Measurements from ENCODE around the gene TERB1. TPM values are rescaled to one million over a fixed set of nuclear protein-coding genes. Genes with fewer than 3 reads are reported as not detected.

TERB1 gene
- total RNA-seq (not detected), polyA plus RNA-seq (not detected)

- Histone ChIP-seq H3K36me3 (ENCODE audit: insufficient read depth) (peaks cover 6% of the 10 kb centered on the region), H3K27ac (ENCODE audit: low read depth) (no peak within 1 kb of the TSS), H3K4me3 (ENCODE audit: low read depth, low read length) (no peak within 1 kb of the TSS), H3K4me1 (ENCODE audit: insufficient read depth) (no peaks in the 10 kb centered on the region)
- DNase-seq (ENCODE audit: extremely low spot score) = no peak
- WGBS = 89% methylated on average over 56 of the region's 56 CpGs
Observed at GRCh38 chr16:66801320-66802105, at the start of gene TERB1. Gene TERB1 (minus strand): TSS chr16:66801584. CDS start chr16:66796798, 4,786 bp downstream.

- H3K27ac ChIP-seq (ENCODE audit: low read depth) = no peak overlapping the region
- no peaks in the 10 kb centered on the region for H3K4me1 ChIP-seq (ENCODE audit: insufficient read depth)
- WGBS = 88% methylated on average over 14 of the region's 14 CpGs
- no peak for DNase-seq (ENCODE audit: extremely low spot score)
- H3K36me3 ChIP-seq (ENCODE audit: insufficient read depth) = no peaks in the 10 kb centered on the region
- H3K4me3 ChIP-seq (ENCODE audit: low read depth, low read length) = no peak overlapping the region
Observed at GRCh38 chr16:66850115-66850815, 48.9 kb upstream of the TERB1 start.

GRCh38 chr16:66849549-66849948, 48.2 kb upstream of the TERB1 start:
- Histone ChIP-seq H3K36me3 (ENCODE audit: insufficient read depth) (no peaks in the 10 kb centered on the region), H3K27ac (ENCODE audit: low read depth) (no peak overlapping the region), H3K4me1 (ENCODE audit: insufficient read depth) (no peaks in the 10 kb centered on the region), H3K4me3 (ENCODE audit: low read depth, low read length) (no peak overlapping the region)
- no peak for DNase-seq (ENCODE audit: extremely low spot score)
- WGBS = 90% methylated on average over 4 of the region's 4 CpGs

DNA sequence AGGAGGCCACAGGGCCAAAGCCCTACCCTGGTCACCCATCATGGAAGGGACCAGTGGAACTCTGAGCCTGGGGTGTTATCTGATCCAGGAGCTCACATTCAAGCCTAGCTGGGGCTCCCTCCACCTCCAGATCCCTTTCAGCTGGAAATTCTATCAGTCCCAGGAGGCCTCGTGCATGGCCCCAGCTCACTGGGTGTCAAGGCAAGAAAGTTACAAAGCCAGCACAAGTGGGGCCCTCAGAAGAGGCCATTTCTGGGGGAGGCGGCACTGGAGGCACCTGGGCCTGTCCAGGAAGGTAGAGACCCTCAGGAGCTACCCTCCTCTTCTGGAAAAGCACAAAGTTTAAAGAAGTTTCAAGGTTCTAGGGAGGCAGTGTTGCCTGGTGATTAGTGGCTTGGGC, 47.6 kb upstream of the TERB1 start:
- Histone ChIP-seq H3K36me3 (ENCODE audit: insufficient read depth) (no peaks in the 10 kb centered on the region), H3K27ac (ENCODE audit: low read depth) (no peak overlapping the region), H3K4me1 (ENCODE audit: insufficient read depth) (peaks cover 2% of the 10 kb centered on the region), H3K4me3 (ENCODE audit: low read depth, low read length) (no peak overlapping the region)
- 87% methylated on average over 2 of the region's 2 CpGs for WGBS
- no peak for DNase-seq (ENCODE audit: extremely low spot score)

DNA sequence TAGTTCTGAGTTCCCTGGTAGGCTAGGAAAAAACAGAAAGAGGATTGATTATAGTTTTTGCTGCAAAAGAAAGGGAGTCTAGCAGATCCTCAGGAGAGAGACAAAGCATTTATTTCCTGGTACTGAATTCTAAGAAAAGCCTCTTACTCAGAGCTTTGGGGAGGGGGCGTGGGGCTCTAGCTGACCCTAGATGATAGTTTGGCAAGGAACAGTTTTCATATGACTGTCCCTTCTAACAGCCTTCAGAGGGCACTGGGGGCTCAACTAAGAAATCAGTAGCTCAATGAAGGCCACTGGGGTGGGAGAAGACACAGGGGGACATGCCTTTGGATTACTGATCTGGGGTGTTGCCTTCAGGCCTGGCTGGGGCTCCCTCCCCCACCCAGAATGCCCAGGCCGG, 46.8 kb upstream of the TERB1 start:
- DNase-seq (ENCODE audit: extremely low spot score) = no peak
- Histone ChIP-seq H3K4me1 (ENCODE audit: insufficient read depth) (peaks cover 2% of the 10 kb centered on the region), H3K4me3 (ENCODE audit: low read depth, low read length) (no peak overlapping the region), H3K36me3 (ENCODE audit: insufficient read depth) (no peaks in the 10 kb centered on the region), H3K27ac (ENCODE audit: low read depth) (no peak overlapping the region)
- WGBS = 88% methylated on average over 2 of the region's 2 CpGs

- H3K36me3 ChIP-seq (ENCODE audit: insufficient read depth) = no peaks in the 10 kb centered on the region
- no peak overlapping the region for H3K4me3 ChIP-seq (ENCODE audit: low read depth, low read length)
- peaks cover 2% of the 10 kb centered on the region for H3K4me1 ChIP-seq (ENCODE audit: insufficient read depth)
- H3K27ac ChIP-seq (ENCODE audit: low read depth) = no peak overlapping the region
- DNase-seq (ENCODE audit: extremely low spot score) = no peak
- 78% methylated on average over 6 of the region's 6 CpGs for WGBS
Observed at GRCh38 chr16:66847533-66848067, 46.2 kb upstream of the TERB1 start.

DNA sequence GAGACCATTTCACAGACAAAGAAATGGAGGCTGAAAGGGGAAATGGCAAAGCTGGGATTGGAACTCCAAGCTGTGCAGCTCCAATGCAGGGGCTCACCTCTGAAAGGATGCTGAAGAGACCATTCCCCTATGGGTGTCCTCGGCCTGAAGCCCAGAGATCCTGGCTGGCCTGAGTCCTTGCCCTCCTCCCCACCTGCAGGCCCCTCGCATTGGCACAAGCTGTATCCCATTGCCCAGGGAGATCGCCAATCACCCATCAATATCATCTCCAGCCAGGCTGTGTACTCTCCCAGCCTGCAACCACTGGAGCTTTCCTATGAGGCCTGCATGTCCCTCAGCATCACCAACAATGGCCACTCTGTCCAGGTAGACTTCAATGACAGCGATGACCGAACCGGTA, 45.4 kb upstream of the TERB1 start:
- WGBS = 95% methylated on average over 6 of the region's 6 CpGs
- H3K4me1 ChIP-seq (ENCODE audit: insufficient read depth) = peaks cover 2% of the 10 kb centered on the region
- H3K27ac ChIP-seq (ENCODE audit: low read depth) = no peak overlapping the region
- no peaks in the 10 kb centered on the region for H3K36me3 ChIP-seq (ENCODE audit: insufficient read depth)
- no peak overlapping the region for H3K4me3 ChIP-seq (ENCODE audit: low read depth, low read length)
- DNase-seq (ENCODE audit: extremely low spot score) = no peak

DNA sequence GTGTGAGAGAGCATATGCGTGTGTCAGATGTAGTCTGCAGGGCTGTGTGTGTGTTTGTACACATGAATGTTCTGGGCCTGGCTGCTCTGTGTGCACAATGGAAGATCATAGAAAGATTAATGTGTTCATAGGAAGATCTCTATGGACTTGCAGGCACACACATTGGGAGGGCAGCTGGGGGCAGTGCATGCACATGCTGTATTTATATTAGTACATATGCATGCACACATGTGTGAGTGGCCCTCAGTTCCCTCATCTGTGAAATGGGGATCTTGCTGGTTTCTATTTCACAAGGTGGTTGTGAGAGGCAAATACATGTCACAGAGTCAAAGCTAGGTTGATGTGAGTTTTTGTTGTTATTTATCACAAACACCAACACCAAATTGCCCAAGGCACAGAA, 44.9 kb upstream of the TERB1 start:
- H3K36me3 ChIP-seq (ENCODE audit: insufficient read depth) = no peaks in the 10 kb centered on the region
- H3K4me3 ChIP-seq (ENCODE audit: low read depth, low read length) = no peak overlapping the region
- no peak for DNase-seq (ENCODE audit: extremely low spot score)
- H3K27ac ChIP-seq (ENCODE audit: low read depth) = no peak overlapping the region
- peaks cover 2% of the 10 kb centered on the region for H3K4me1 ChIP-seq (ENCODE audit: insufficient read depth)
- WGBS = 88% methylated on average over 1 of the region's 1 CpG

DNA sequence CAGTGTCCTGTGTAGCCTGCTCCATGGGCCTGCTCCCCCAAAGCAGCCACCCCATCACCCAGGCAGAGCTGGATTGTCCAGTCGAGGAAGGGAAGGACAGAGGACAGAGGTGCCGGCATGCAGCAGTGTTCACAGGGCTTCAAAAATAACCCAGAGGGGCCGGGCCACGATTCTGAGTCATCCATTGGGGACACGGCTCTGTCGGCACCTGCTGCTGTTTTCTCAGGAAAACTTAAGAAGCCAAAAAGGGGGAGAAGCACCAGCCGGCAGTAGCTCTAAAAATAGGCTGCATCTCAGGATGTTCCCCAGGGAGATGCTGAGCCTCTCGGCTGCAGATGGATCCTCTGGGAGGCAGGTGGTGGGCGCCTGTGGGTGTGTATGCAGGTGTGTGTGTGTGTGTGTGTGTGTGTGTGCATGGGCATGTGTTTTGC, 44.4 kb upstream of the TERB1 start:
- no peak overlapping the region for H3K27ac ChIP-seq (ENCODE audit: low read depth)
- no peaks in the 10 kb centered on the region for H3K36me3 ChIP-seq (ENCODE audit: insufficient read depth)
- DNase-seq (ENCODE audit: extremely low spot score) = no peak
- H3K4me3 ChIP-seq (ENCODE audit: low read depth, low read length) = no peak overlapping the region
- peaks cover 2% of the 10 kb centered on the region for H3K4me1 ChIP-seq (ENCODE audit: insufficient read depth)
- WGBS = 48% methylated on average over 9 of the region's 9 CpGs

GRCh38 chr16:66845080-66845410, 43.7 kb upstream of the TERB1 start:
- H3K4me3 ChIP-seq (ENCODE audit: low read depth, low read length) = peak overlapping the region; percentile 30
- WGBS = 13% methylated on average over 10 of the region's 10 CpGs

GRCh38 chr16:66844342-66845079, 43.1 kb upstream of the TERB1 start, which contains the start of gene CA7:
Gene CA7 (plus strand): TSS chr16:66844414. CDS start chr16:66844488, 74 bp downstream.
- Histone ChIP-seq H3K4me3 (ENCODE audit: low read depth, low read length) (peak within 1 kb of the TSS; percentile 30), H3K4me1 (ENCODE audit: insufficient read depth) (peaks cover 2% of the 10 kb centered on the region), H3K36me3 (ENCODE audit: insufficient read depth) (no peaks in the 10 kb centered on the region), H3K27ac (ENCODE audit: low read depth) (no peak within 1 kb of the TSS)
- no peak for DNase-seq (ENCODE audit: extremely low spot score)
- 1% methylated on average over 79 of the region's 79 CpGs for WGBS

More at GRCh38 chr16:66845080-66845410, 43.7 kb upstream of the TERB1 start:
- H3K36me3 ChIP-seq (ENCODE audit: insufficient read depth) = no peaks in the 10 kb centered on the region
- H3K27ac ChIP-seq (ENCODE audit: low read depth) = no peak overlapping the region
- H3K4me1 ChIP-seq (ENCODE audit: insufficient read depth) = peaks cover 2% of the 10 kb centered on the region
- DNase-seq (ENCODE audit: extremely low spot score) = no peak

DNA sequence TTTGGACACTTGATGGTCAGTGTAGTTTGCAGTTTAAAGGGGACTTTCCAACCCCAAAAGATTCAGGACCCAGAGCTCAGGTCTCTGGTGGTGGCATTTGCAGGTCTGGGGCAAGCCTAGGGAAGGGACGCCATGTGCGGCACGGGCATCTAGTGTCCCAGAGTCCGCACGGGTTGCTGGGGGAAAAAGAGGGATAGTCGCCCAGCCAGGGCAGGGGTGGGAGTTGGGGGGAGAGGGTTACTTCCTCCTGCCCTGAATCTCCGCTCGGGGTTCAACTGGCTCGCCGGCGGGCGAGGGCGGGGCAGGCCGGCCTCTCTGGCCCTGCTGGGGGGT, 42.6 kb upstream of the TERB1 start:
- H3K27ac ChIP-seq (ENCODE audit: low read depth) = no peak overlapping the region
- no peaks in the 10 kb centered on the region for H3K36me3 ChIP-seq (ENCODE audit: insufficient read depth)
- DNase-seq (ENCODE audit: extremely low spot score) = no peak
- peaks cover 2% of the 10 kb centered on the region for H3K4me1 ChIP-seq (ENCODE audit: insufficient read depth)
- no peak overlapping the region for H3K4me3 ChIP-seq (ENCODE audit: low read depth, low read length)
- 12% methylated on average over 14 of the region's 14 CpGs for WGBS

DNA sequence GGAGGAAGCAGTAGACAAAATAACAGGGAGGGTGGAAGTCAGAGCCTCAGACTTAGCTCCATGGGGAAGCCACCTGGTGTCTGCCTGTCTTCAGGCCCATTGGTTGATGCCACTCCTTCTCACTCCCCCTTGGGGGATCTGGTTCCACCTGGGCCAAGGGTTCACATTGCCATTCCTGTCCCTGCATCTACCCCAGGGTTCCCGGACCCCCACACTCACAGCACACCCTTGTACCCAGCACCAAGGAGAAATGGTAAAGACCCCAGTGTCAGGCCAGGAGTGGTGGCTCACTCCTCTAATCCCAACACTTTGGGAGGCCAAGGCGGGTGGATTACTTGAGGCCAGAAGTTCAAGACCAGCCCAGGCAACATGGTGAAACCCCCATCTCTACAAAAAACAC, 41.8 kb upstream of the TERB1 start:
- no peaks in the 10 kb centered on the region for H3K36me3 ChIP-seq (ENCODE audit: insufficient read depth)
- 93% methylated on average over 2 of the region's 2 CpGs for WGBS
- no peak overlapping the region for H3K27ac ChIP-seq (ENCODE audit: low read depth)
- peaks cover 2% of the 10 kb centered on the region for H3K4me1 ChIP-seq (ENCODE audit: insufficient read depth)
- no peak overlapping the region for H3K4me3 ChIP-seq (ENCODE audit: low read depth, low read length)
- DNase-seq (ENCODE audit: extremely low spot score) = no peak
